PC-9 (cell line): ENCODE measurements around the gene LIG4.

Experiments
- EZH2 ChIP-seq: fragments of 200-600 bp; sonication (generic); IDR thresholded peaks from 2 replicates; pipeline ENCODE4 v1.8.0; 2017; ENCODE audit warnings: antibody characterized with exemption, low read depth
- TF ChIP-seq, protein P1 (sequence below): fragments of 200-600 bp; sonication (generic); conservative IDR thresholded peaks from 2 replicates; pipeline ENCODE4 v1.6.1; 2017; ENCODE audit warnings: mixed run types, antibody characterized with exemption, mild to moderate bottlenecking, moderate library complexity

DNA sequence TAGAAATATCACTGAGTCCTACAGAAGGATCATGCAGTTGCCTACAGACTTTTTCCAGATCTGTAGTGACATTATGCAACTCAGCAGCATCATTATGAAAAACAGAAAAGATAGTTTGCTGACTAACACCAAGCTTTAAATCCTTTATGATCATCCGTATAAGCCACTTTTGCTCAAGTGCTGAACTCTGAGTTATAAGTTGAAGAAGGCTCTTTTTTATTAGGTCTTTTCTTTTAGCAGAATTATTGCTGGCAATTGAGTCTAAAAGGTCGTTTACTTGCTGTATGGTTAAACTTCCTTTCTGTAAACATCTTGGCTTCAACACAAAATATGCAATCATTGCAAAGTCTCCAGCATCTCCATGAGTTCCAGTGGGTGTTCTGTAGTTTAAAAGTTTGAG is 4.8 kb downstream of the LIG4 start:
- TF ChIP-seq, protein P1, sequence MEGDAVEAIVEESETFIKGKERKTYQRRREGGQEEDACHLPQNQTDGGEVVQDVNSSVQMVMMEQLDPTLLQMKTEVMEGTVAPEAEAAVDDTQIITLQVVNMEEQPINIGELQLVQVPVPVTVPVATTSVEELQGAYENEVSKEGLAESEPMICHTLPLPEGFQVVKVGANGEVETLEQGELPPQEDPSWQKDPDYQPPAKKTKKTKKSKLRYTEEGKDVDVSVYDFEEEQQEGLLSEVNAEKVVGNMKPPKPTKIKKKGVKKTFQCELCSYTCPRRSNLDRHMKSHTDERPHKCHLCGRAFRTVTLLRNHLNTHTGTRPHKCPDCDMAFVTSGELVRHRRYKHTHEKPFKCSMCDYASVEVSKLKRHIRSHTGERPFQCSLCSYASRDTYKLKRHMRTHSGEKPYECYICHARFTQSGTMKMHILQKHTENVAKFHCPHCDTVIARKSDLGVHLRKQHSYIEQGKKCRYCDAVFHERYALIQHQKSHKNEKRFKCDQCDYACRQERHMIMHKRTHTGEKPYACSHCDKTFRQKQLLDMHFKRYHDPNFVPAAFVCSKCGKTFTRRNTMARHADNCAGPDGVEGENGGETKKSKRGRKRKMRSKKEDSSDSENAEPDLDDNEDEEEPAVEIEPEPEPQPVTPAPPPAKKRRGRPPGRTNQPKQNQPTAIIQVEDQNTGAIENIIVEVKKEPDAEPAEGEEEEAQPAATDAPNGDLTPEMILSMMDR: no peak
- TF ChIP-seq EZH2: no peak
